Activated CD4-positive, alpha-beta T cell treated with anti-CD3 and anti-CD28 coated beads, Interleukin-10, Interleukin-2, amounts not matched to agents 100 ng/mL and 50 ng/mL, durations not matched to agents 16 hours and 8 hours (primary cell): ENCODE measurements around the gene MAGEA12.
"Not testable (repeated sequence)": the region's sequence is repeated elsewhere in the genome, so short reads cannot be mapped to it uniquely, and the experiment has no call there.

Experiments
- DNase-seq: peaks from one replicate; pipeline ENCODE4 v3.0.0-alpha.2; 2020

The MAGEA12 gene, protein sequence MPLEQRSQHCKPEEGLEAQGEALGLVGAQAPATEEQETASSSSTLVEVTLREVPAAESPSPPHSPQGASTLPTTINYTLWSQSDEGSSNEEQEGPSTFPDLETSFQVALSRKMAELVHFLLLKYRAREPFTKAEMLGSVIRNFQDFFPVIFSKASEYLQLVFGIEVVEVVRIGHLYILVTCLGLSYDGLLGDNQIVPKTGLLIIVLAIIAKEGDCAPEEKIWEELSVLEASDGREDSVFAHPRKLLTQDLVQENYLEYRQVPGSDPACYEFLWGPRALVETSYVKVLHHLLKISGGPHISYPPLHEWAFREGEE

DNA sequence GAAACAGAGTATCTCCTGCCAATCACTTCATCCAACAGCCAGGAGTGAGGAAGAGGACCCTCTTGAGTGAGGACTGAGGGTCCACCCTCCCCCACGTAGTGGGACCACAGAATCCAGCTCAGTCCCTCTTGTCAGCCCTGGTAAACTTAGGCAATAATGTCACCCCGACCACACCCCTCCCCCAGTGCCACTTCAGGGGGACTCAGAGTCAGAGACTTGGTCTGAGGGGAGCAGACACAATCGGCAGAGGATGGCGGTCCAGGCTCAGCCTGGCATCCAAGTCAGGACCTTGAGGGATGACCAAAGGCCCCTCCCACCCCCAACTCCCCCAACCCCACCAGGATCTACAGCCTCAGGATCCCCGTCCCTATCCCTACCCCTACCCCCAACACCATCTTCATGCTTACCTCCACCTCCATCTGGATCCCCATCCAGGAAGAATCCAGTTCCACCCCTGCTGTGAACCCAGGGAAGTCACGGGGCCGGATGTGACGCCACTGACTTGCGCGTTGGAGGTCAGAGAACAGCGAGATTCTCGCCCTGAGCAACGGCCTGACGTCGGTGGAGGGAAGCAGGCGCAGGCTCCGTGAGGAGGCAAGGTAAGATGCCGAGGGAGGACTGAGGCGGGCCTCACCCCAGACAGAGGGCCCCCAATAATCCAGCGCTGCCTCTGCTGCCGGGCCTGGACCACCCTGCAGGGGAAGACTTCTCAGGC, at the start of gene MAGEA12, which contains the start of gene CSAG1:
Gene MAGEA12, plus strand, starts transcription at position 497 of the 715 bp plus-strand sequence. CDS start 2,405 bp downstream, outside the sequence.
Gene CSAG1, minus strand, starts transcription at position 461 of the 715 bp plus-strand sequence. CDS start 1,261 bp downstream, outside the sequence.
- no peak for DNase-seq

DNA sequence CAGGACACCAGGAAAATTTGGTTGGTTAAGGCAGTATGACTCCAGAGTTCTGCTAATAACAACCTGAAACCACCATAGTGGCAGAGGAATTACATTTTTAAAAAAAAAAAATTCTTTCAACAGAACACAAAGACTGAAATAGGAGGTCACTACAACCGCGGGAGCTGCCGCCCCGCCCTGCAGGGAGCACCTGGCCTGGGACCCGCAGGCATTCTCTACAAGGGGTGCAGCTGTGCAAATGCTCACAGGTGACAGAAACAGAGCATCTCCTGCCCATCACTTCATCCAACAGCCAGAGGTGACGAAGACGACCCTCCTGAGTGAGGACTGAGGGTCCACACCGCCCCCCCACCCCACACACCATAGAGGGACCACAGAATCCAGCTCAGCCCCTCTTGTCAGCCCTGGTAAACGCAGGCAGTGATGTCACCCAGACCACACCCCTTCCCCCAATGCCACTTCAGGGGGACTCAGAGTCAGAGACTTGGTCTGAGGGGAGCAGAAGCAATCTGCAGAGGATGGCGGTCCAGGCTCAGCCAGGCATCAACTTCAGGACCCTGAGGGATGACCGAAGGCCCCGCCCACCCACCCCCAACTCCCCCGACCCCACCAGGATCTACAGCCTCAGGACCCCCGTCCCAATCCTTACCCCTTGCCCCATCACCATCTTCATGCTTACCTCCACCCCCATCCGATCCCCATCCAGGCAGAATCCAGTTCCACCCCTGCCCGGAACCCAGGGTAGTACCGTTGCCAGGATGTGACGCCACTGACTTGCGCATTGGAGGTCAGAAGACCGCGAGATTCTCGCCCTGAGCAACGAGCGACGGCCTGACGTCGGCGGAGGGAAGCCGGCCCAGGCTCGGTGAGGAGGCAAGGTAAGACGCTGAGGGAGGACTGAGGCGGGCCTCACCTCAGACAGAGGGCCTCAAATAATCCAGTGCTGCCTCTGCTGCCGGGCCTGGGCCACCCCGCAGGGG, 35.3 kb upstream of the MAGEA12 start, which contains the start of gene MAGEA3:
Gene MAGEA3, plus strand, starts transcription at position 843 of the 980 bp plus-strand sequence. CDS start 2,039 bp downstream, outside the sequence.
- not testable (repeated sequence) for DNase-seq

DNA sequence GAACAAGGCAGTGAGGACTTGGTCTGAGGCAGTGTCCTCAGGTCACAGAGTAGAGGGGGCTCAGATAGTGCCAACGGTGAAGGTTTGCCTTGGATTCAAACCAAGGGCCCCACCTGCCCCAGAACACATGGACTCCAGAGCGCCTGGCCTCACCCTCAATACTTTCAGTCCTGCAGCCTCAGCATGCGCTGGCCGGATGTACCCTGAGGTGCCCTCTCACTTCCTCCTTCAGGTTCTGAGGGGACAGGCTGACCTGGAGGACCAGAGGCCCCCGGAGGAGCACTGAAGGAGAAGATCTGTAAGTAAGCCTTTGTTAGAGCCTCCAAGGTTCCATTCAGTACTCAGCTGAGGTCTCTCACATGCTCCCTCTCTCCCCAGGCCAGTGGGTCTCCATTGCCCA, 33.2 kb upstream of the MAGEA12 start:
- DNase-seq, result not testable (repeated sequence)

DNA sequence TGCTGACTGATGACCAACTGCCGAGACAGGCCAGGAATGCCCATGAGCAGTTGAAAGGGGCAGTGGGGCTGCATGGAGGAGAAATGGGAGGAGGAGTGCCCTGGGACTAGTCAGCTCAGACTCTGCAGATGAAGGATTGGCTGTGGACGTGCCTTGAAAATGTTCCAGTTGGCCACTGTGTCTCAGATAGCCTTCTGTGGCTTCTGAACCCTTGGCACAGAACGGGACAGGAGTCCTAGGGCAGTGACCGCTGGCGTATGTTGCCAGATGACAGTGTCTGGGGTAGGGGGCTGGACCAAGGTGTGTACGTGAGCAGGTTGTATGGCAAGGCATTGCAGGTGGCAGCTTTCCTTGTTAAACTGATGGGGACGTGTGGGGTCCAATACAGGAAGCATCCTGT, 27.1 kb upstream of the MAGEA12 start:
- DNase-seq, result not testable (repeated sequence)

DNA sequence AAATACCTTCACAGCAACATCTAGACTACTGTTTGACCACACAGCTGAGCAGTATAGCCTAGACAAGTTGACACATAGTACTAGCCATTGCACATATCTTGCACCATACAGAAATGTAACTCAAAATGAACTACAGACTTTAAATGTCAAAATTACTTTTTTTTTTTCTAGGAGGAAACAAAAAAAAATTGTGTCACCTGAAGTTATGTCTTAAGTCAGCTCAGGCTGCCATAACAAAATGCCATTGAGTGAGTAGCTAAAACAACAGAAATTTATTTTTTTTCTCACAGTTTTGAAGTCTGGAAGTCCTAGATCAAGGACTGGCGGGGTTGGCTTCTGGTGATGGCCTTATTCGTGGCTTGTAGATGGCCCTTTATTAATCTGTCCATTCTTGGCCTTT, 24.4 kb upstream of the MAGEA12 start, which contains the start of gene CSAG2:
Gene CSAG2, minus strand, starts transcription at position 101 of the 400 bp plus-strand sequence. CDS start 161 bp downstream, outside the sequence.
- DNase-seq, result not testable (repeated sequence)

DNA sequence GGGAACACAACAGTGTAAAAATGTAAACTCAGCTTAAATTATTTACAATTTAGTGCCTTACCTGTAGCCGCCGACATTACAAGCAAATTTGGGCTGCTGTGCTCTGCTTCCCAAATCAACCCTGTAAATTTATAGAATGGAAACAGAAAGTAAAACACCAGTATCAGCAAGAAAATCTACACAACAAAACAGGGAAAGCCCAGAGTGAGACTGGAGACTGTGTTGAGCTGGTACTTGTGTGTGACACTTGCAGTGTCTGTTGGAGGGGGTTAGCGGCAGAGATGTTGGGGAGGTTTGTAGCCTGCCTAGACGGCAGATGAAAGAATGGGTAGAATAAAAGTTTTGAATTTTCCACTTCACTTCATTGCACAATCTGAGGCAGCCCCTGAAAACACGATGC, 20.4 kb upstream of the MAGEA12 start:
- DNase-seq, result not testable (repeated sequence)

DNA sequence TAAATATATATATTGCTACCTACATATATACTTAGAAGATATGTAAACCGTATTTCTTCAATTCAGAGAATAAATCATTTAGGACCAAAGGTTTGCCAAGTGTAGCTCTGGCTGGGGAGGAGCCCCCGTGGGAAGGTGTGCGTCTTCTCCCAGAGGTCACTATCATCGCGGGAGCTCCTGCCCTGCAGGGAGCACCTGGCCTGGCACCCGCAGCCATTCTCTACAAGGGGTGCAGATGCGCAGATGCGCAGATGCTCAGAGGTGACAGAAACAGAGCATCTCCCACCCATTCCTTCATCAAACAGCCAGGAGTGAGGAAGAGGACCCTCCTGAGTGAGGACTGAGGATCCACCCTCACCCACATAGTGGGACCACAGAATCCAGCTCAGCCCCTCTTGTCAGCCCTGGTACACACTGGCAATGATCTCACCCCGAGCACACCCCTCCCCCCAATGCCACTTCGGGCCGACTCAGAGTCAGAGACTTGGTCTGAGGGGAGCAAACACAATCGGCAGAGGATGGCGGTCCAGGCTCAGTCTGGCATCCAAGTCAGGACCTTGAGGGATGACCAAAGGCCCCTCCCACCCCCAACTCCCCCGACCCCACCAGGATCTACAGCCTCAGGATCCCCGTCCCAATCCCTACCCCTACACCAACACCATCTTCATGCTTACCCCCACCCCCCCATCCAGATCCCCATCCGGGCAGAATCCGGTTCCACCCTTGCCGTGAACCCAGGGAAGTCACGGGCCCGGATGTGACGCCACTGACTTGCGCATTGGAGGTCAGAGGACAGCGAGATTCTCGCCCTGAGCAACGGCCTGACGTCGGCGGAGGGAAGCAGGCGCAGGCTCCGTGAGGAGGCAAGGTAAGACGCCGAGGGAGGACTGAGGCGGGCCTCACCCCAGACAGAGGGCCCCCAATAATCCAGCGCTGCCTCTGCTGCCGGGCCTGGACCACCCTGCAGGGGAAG, 19.5 kb upstream of the MAGEA12 start, which contains the start of gene MAGEA2B:
Gene MAGEA2B, plus strand, starts transcription at position 814 of the 973 bp plus-strand sequence. CDS start 2,479 bp downstream, outside the sequence.
- not testable (repeated sequence) for DNase-seq

DNA sequence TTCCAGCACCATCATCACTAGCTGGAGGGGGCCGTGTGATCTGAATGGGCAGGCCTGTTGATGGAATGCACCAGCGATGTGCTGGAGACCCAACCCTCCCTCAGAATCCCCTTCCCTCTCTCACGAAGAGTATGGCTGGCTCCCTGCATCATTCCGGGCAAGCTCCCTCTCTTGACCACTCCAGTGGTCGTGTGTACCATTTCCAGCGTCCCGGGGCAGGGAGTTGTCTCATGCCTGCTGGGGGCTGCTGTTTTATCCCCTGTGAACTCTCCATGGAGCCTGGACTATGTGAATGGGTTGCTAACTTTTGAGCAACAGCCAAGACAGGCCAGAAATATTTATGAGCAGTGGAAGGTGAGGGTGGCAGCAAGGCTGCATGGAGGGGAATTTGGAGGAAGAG, 8.1 kb upstream of the MAGEA12 start:
- no peak for DNase-seq

DNA sequence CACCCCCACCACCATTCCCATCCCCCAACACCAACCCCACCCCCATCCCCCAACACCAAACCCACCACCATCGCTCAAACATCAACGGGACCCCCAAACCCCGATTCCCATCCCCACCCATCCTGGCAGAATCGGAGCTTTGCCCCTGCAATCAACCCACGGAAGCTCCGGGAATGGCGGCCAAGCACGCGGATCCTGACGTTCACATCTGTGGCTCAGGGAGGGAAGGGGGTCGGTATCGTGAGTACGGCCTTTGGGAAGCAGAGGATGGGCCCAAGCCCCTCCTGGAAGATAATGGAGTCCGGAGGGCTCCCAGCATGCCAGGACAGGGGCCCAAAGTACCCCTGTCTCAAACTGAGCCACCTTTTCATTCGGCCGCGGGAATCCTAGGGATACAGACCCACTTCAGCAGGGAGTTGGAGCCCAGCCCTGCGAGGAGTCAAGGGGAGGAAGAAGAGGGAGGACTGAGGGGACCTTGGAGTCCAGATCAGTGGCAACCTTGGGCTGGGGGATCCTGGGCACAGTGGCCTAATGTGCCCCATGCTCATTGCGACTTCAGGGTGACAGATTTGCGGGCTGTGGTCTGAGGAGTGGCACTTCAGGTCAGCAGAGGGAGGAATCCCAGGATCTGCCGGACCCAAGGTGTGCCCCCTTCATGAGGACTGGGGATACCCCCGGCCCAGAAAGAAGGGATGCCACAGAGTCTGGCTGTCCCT, 744 bp downstream of the MAGEA12 start:
- DNase-seq, result not testable (repeated sequence)

DNA sequence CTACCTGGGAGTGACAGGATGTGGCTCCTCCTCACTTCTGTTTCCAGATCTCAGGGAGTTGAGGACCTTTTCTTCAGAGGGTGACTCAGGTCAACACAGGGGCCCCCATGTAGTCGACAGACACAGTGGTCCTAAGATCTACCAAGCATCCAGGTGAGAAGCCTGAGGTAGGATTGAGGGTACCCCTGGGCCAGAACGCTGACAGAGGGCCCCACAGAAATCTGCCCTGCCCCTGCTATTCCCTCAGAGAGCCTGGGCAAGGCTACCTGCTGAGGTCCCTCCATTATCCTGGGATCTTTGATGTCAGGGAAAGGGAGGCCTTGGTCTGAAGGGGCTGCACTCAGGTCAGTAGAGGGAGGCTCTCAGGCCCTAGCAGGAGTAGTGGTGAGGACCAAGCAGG, 1.5 kb downstream of the MAGEA12 start:
- no peak for DNase-seq

DNA sequence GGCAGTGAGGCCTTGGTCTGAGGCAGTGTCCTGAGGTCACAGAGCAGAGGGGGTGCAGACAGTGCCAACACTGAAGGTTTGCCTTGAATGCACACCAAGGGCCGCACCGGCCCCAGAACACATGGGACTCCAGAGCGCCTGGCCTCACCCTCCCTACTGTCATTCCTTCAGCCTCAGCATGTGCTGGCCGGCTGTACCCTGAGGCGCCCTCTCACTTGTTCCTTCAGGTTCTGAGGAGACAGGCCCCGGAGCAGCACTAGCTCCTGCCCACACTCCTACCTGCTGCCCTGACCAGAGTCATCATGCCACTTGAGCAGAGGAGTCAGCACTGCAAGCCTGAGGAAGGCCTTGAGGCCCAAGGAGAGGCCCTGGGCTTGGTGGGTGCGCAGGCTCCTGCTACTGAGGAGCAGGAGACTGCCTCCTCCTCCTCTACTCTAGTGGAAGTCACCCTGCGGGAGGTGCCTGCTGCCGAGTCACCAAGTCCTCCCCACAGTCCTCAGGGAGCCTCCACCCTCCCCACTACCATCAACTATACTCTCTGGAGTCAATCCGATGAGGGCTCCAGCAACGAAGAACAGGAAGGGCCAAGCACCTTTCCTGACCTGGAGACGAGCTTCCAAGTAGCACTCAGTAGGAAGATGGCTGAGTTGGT, 2.4 kb downstream of the MAGEA12 start:
- no peak for DNase-seq

DNA sequence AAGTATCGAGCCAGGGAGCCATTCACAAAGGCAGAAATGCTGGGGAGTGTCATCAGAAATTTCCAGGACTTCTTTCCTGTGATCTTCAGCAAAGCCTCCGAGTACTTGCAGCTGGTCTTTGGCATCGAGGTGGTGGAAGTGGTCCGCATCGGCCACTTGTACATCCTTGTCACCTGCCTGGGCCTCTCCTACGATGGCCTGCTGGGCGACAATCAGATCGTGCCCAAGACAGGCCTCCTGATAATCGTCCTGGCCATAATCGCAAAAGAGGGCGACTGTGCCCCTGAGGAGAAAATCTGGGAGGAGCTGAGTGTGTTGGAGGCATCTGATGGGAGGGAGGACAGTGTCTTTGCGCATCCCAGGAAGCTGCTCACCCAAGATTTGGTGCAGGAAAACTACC, 3.0 kb downstream of the MAGEA12 start:
- not testable (repeated sequence) for DNase-seq

DNA sequence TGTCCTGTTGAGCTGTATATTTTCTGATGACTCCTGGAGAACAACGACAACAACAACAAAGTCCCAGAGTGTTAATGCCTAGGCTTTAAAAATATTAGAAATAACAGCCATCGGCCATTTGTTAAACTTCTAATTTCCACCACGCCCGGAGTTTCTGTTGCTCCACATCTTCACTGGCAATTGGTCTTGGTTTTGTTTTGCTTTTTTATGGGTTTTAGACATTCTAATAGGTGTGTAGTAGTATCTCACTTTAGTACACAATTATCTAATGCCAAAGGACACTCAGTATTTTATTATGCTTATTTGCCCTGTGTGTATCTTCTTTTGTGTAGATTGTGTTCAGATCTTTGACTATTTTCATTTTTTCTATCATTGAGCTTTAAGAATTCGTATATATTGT, 5.0 kb downstream of the MAGEA12 start:
- no peak for DNase-seq

DNA sequence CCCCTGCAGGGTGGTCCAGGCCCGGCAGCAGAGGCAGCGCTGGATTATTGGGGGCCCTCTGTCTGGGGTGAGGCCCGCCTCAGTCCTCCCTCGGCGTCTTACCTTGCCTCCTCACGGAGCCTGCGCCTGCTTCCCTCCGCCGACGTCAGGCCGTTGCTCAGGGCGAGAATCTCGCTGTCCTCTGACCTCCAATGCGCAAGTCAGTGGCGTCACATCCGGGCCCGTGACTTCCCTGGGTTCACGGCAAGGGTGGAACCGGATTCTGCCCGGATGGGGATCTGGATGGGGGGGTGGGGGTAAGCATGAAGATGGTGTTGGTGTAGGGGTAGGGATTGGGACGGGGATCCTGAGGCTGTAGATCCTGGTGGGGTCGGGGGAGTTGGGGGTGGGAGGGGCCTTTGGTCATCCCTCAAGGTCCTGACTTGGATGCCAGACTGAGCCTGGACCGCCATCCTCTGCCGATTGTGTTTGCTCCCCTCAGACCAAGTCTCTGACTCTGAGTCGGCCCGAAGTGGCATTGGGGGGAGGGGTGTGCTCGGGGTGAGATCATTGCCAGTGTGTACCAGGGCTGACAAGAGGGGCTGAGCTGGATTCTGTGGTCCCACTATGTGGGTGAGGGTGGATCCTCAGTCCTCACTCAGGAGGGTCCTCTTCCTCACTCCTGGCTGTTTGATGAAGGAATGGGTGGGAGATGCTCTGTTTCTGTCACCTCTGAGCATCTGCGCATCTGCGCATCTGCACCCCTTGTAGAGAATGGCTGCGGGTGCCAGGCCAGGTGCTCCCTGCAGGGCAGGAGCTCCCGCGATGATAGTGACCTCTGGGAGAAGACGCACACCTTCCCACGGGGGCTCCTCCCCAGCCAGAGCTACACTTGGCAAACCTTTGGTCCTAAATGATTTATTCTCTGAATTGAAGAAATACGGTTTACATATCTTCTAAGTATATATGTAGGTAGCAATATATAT, 20.4 kb downstream of the MAGEA12 start, which contains the start of gene MAGEA2:
Gene MAGEA2, minus strand, starts transcription at position 157 of the 965 bp plus-strand sequence. CDS start 2,479 bp downstream, outside the sequence.
- not testable (repeated sequence) for DNase-seq

DNA sequence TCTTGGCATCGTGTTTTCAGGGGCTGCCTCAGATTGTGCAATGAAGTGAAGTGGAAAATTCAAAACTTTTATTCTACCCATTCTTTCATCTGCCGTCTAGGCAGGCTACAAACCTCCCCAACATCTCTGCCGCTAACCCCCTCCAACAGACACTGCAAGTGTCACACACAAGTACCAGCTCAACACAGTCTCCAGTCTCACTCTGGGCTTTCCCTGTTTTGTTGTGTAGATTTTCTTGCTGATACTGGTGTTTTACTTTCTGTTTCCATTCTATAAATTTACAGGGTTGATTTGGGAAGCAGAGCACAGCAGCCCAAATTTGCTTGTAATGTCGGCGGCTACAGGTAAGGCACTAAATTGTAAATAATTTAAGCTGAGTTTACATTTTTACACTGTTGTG, 21.3 kb downstream of the MAGEA12 start:
- not testable (repeated sequence) for DNase-seq

DNA sequence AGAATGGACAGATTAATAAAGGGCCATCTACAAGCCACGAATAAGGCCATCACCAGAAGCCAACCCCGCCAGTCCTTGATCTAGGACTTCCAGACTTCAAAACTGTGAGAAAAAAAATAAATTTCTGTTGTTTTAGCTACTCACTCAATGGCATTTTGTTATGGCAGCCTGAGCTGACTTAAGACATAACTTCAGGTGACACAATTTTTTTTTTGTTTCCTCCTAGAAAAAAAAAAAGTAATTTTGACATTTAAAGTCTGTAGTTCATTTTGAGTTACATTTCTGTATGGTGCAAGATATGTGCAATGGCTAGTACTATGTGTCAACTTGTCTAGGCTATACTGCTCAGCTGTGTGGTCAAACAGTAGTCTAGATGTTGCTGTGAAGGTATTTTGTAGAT, 25.4 kb downstream of the MAGEA12 start, which contains the start of gene CSAG3:
Gene CSAG3, plus strand, starts transcription at position 301 of the 400 bp plus-strand sequence.
- not testable (repeated sequence) for DNase-seq

DNA sequence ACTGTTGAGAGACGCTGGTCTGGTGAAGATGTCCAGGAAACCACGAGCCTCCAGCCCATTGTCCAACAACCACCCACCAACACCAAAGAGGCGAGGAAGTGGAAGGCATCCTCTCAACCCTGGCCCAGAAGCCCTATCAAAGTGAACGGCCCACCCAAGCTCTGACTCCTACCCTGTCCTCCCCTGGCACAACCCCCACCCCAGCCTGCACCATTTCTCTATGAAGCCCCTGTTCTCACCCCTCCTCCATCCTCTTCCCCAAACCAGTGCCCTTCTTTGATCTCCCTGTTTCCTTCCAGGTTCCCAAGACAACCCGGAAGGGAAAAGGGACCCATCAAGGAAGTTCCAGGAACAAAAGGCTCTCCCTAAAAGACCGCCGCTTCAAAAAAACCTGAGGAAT, 26.0 kb downstream of the MAGEA12 start:
- not testable (repeated sequence) for DNase-seq

DNA sequence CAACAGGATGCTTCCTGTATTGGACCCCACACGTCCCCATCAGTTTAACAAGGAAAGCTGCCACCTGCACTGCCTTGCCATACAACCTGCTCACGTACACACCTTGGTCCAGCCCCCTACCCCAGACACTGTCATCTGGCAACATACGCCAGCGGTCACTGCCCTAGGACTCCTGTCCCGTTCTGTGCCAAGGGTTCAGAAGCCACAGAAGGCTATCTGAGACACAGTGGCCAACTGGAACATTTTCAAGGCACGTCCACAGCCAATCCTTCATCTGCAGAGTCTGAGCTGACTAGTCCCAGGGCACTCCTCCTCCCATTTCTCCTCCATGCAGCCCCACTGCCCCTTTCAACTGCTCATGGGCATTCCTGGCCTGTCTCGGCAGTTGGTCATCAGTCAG, 28.0 kb downstream of the MAGEA12 start:
- DNase-seq, result not testable (repeated sequence)
